PFSK-1 (cell line): ENCODE measurements around the gene HSD17B10.

Experiments used
- POLR2AphosphoS5 ChIP-seq: IDR thresholded peaks from 2 replicates; pipeline ENCODE4 v1.6.1; 2012; ENCODE audit warnings: low read depth, mild to moderate bottlenecking, control low read depth, low read length, moderate library complexity
- SIN3A ChIP-seq: IDR thresholded peaks from 2 replicates; pipeline ENCODE4 v1.6.1; 2012; ENCODE audit warnings: mild to moderate bottlenecking, low read length, moderate library complexity, borderline replicate concordance; ENCODE audit not compliant: insufficient read depth
- TF ChIP-seq, protein P1 (sequence below), 2 experiments: IDR thresholded peaks; 2 replicates each; pipeline versions ENCODE4 v1.6.1 to v1.8.0; 2011 to 2012; ENCODE audit warnings: low read depth in 2 of 2, low read length in 2 of 2, control low read depth in 1 of 2, inconsistent platforms in 1 of 2, mild to moderate bottlenecking in 1 of 2, moderate library complexity in 1 of 2; ENCODE audit not compliant: insufficient read depth in 1 of 2

DNA sequence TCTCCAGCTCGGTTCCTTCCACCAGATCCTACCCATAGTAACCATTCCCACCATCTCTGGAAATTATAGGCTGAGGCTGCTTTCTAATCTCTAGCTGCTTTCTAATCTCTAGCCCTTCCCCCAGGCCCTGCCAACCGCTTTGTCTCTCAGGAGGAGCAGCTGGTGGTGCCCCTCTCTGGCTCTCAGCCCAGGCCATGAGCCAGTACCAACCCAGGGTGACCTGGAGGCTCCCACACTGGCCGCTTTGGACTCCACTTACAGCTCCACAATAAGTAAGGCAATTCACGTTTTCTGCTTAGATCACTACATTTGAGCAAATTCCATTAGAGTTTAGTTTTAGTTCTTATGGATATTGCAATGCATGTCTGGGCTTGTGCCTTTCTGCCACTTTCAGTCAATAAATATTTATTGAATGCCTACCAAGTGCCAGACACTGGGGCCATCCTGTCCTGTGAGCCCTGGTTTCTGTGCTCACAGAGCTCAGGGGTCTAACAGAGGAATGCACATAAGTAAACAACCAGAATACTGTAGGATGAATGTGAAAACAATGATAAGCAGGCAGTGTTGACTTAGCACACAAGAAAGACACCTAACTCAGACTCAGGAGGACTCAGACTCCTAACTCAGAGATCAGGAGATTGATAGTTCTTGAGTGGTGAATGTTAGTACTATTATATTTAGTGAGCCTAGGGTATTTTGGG, 50.6 kb downstream of the HSD17B10 start:
- TF ChIP-seq, protein P1, sequence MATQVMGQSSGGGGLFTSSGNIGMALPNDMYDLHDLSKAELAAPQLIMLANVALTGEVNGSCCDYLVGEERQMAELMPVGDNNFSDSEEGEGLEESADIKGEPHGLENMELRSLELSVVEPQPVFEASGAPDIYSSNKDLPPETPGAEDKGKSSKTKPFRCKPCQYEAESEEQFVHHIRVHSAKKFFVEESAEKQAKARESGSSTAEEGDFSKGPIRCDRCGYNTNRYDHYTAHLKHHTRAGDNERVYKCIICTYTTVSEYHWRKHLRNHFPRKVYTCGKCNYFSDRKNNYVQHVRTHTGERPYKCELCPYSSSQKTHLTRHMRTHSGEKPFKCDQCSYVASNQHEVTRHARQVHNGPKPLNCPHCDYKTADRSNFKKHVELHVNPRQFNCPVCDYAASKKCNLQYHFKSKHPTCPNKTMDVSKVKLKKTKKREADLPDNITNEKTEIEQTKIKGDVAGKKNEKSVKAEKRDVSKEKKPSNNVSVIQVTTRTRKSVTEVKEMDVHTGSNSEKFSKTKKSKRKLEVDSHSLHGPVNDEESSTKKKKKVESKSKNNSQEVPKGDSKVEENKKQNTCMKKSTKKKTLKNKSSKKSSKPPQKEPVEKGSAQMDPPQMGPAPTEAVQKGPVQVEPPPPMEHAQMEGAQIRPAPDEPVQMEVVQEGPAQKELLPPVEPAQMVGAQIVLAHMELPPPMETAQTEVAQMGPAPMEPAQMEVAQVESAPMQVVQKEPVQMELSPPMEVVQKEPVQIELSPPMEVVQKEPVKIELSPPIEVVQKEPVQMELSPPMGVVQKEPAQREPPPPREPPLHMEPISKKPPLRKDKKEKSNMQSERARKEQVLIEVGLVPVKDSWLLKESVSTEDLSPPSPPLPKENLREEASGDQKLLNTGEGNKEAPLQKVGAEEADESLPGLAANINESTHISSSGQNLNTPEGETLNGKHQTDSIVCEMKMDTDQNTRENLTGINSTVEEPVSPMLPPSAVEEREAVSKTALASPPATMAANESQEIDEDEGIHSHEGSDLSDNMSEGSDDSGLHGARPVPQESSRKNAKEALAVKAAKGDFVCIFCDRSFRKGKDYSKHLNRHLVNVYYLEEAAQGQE (IDR thresholded peaks at IDR 0.05; ENCODE audit: insufficient read depth in 1 of 2, low read depth in 2 of 2, low read length in 2 of 2), result no peak
- TF ChIP-seq SIN3A, result no peak
- no peak for TF ChIP-seq POLR2AphosphoS5
